T-helper 22 cell (primary cell): ENCODE data around the gene GPC5.

Experiments
- DNase-seq: peaks from one replicate; pipeline ENCODE4 v3.0.0-alpha.2; 2020; ENCODE audit warnings: low read depth

The GPC5 gene

GRCh38 chr13:91464336-91464735 lies 65.9 kb downstream of the GPC5 start:
- DNase-seq: no peak

- DNase-seq: no peak
Measured at GRCh38 chr13:91467236-91467635, 68.8 kb downstream of the GPC5 start.

- no peak for DNase-seq
Measured at GRCh38 chr13:91468301-91468700, 69.9 kb downstream of the GPC5 start.

GRCh38 chr13:91470084-91470621 lies 71.7 kb downstream of the GPC5 start:
- no peak for DNase-seq

GRCh38 chr13:91470681-91471080 lies 72.3 kb downstream of the GPC5 start:
- no peak for DNase-seq

GRCh38 chr13:91482427-91482826 lies 84.0 kb downstream of the GPC5 start:
- DNase-seq: no peak

- no peak for DNase-seq
Measured at GRCh38 chr13:91491980-91492379, 93.6 kb downstream of the GPC5 start.

- no peak for DNase-seq
Measured at GRCh38 chr13:91493442-91493841, 95.0 kb downstream of the GPC5 start.

- DNase-seq: no peak
Measured at GRCh38 chr13:91498298-91498697, 99.9 kb downstream of the GPC5 start.

GRCh38 chr13:91504216-91504615 lies 105.8 kb downstream of the GPC5 start:
- no peak for DNase-seq

- no peak for DNase-seq
Measured at GRCh38 chr13:91506759-91507158, 108.3 kb downstream of the GPC5 start.

GRCh38 chr13:91510058-91510457 lies 111.6 kb downstream of the GPC5 start:
- DNase-seq: no peak

GRCh38 chr13:91513790-91514189 lies 115.4 kb downstream of the GPC5 start:
- DNase-seq: no peak

GRCh38 chr13:91516799-91517198 lies 118.4 kb downstream of the GPC5 start:
- DNase-seq: no peak

- no peak for DNase-seq
Measured at GRCh38 chr13:91520952-91521351, 122.5 kb downstream of the GPC5 start.

- DNase-seq: no peak
Measured at GRCh38 chr13:91523116-91523515, 124.7 kb downstream of the GPC5 start.

- no peak for DNase-seq
Measured at GRCh38 chr13:91526543-91527033, 128.2 kb downstream of the GPC5 start.

- no peak for DNase-seq
Measured at GRCh38 chr13:91529739-91530482, 131.5 kb downstream of the GPC5 start.

GRCh38 chr13:91531646-91532045 lies 133.2 kb downstream of the GPC5 start:
- no peak for DNase-seq

- DNase-seq: no peak
Measured at GRCh38 chr13:91533354-91533753, 134.9 kb downstream of the GPC5 start.

GRCh38 chr13:91534996-91535395 lies 136.6 kb downstream of the GPC5 start:
- DNase-seq: no peak

- no peak for DNase-seq
Measured at GRCh38 chr13:91537376-91537775, 139.0 kb downstream of the GPC5 start.

GRCh38 chr13:91539286-91540157 lies 141.1 kb downstream of the GPC5 start:
- DNase-seq: no peak
